K562 (cell line): Measurements from ENCODE around the gene CCDC116. TPM values are rescaled to one million over a fixed set of nuclear protein-coding genes. Genes with fewer than 3 reads are reported as not detected.

Source experiments
- ADNP ChIP-seq: fragments of 200-800 bp; sonication (Bioruptor generic); IDR thresholded peaks from 2 replicates; pipeline ENCODE4 v1.6.1; 2016; ENCODE audit warnings: missing genetic modification characterization, missing compliant biosample characterization
- E2F3 ChIP-seq: fragments of 250-450 bp; sonication (Bioruptor Pico); IDR thresholded peaks from 2 replicates; pipeline ENCODE4 v1.4.0; 2020; ENCODE audit warnings: mild to moderate bottlenecking
- EGR1 ChIP-seq: fragments of 450-650 bp; conservative IDR thresholded peaks from 2 replicates; pipeline ENCODE4 v1.6.1; 2017; ENCODE audit warnings: mild to moderate bottlenecking
- ELF1 ChIP-seq: fragments of 200-800 bp; sonication (Bioruptor generic); IDR thresholded peaks from 2 replicates; pipeline ENCODE4 v1.6.1; 2016; ENCODE audit warnings: missing genetic modification characterization, missing compliant biosample characterization
- HNRNPLL ChIP-seq: fragments of 200-400 bp; formaldehyde crosslinking; IDR thresholded peaks from 2 replicates; pipeline ENCODE4 v1.6.1; 2017; ENCODE audit warnings: low read length, low read depth, mild to moderate bottlenecking; ENCODE audit not compliant: poor library complexity, severe bottlenecking
- HNRNPUL1 ChIP-seq: fragments of 200-400 bp; formaldehyde crosslinking; IDR thresholded peaks from 2 replicates; pipeline ENCODE4 v1.6.1; 2017; ENCODE audit warnings: low read length
- KAT8 ChIP-seq: fragments of 450-650 bp; IDR thresholded peaks from 2 replicates; pipeline ENCODE4 v1.6.1; 2016; ENCODE audit warnings: low read depth, mild to moderate bottlenecking
- KLF6 ChIP-seq: fragments of 250-450 bp; sonication (Bioruptor Pico); IDR thresholded peaks from 2 replicates; pipeline ENCODE4 v1.4.0; 2020; ENCODE audit warnings: mild to moderate bottlenecking, moderate library complexity, borderline replicate concordance
- LCOR ChIP-seq: sonication (generic); formaldehyde crosslinking; IDR thresholded peaks from 2 replicates; pipeline ENCODE4 v1.8.0; 2022; ENCODE audit warnings: mild to moderate bottlenecking, missing genetic modification reagents
- MTF1 ChIP-seq: fragments of 250-450 bp; sonication (Bioruptor Pico); IDR thresholded peaks from 2 replicates; pipeline ENCODE4 v1.9.0; 2021; ENCODE audit warnings: moderate library complexity, mild to moderate bottlenecking, inconsistent platforms, borderline replicate concordance
- MXI1 ChIP-seq: IDR thresholded peaks from 2 replicates; pipeline ENCODE4 v1.6.1; 2011; ENCODE audit warnings: low read depth, mild to moderate bottlenecking, improper control_type of control experiment, low read length
- MYNN ChIP-seq, 2 experiments: sonication (generic); formaldehyde crosslinking in 1 of 2; IDR thresholded peaks; 2 replicates each; pipeline versions ENCODE4 v1.5.0 to v1.6.1; 2016 to 2020; ENCODE audit warnings: antibody characterized with exemption in 1 of 2, missing genetic modification reagents in 1 of 2
- NFRKB ChIP-seq: fragments of 450-650 bp; IDR thresholded peaks from 2 replicates; pipeline ENCODE4 v1.6.1; 2016; ENCODE audit warnings: low read depth
- NONO ChIP-seq, 2 experiments: fragments of 200-400 bp in 1 of 2; fragments of 450-650 bp in 1 of 2; formaldehyde crosslinking in 1 of 2; IDR thresholded peaks; 2 replicates each; pipeline ENCODE4 v1.6.1; 2017; ENCODE audit warnings: low read depth in 2 of 2, mild to moderate bottlenecking in 2 of 2, moderate library complexity in 2 of 2, low read length in 1 of 2
- NR0B1 ChIP-seq: fragments of 450-650 bp; IDR thresholded peaks from one replicate; pipeline ENCODE4 v1.6.1; 2018; ENCODE audit warnings: mild to moderate bottlenecking, moderate library complexity; ENCODE audit not compliant: partially characterized antibody
- NR3C1 ChIP-seq: sonication (generic); formaldehyde crosslinking; IDR thresholded peaks from 2 replicates; pipeline ENCODE4 v1.8.1; 2022; ENCODE audit warnings: missing genetic modification reagents
- POLR2AphosphoS5 ChIP-seq: IDR thresholded peaks from 2 replicates; pipeline ENCODE4 v1.6.1; 2011; ENCODE audit warnings: mild to moderate bottlenecking, low read depth, low read length, moderate library complexity; ENCODE audit not compliant: control insufficient read depth, insufficient read depth
- SMARCA4 ChIP-seq: fragments of 450-650 bp; IDR thresholded peaks from 2 replicates; pipeline ENCODE4 v1.6.1; 2016
- SPI1 ChIP-seq: IDR thresholded peaks from 2 replicates; pipeline ENCODE4 v1.6.1; 2011; ENCODE audit warnings: low read depth, low read length, control low read depth, borderline replicate concordance
- SRSF9 ChIP-seq: fragments of 200-400 bp; formaldehyde crosslinking; IDR thresholded peaks from 2 replicates; pipeline ENCODE4 v1.6.1; 2017; ENCODE audit warnings: low read depth, low read length, borderline replicate concordance
- TCFL5 ChIP-seq: fragments of 250-450 bp; sonication (Bioruptor Pico); conservative IDR thresholded peaks from 2 replicates; pipeline ENCODE4 v1.6.1; 2021; ENCODE audit warnings: mild to moderate bottlenecking, moderate library complexity, matching md5 sums
- U2AF1 ChIP-seq: fragments of 200-400 bp; formaldehyde crosslinking; optimal IDR thresholded peaks from 2 replicates; pipeline ENCODE3; 2017; ENCODE audit warnings: mild to moderate bottlenecking, low read depth, low read length, moderate library complexity
- XRCC3 ChIP-seq: fragments of 450-650 bp; IDR thresholded peaks from 2 replicates; pipeline ENCODE4 v1.6.1; 2017; ENCODE audit warnings: mild to moderate bottlenecking, moderate library complexity
- ZFP91 ChIP-seq: sonication (generic); formaldehyde crosslinking; IDR thresholded peaks from 2 replicates; pipeline ENCODE4 v1.8.0; 2022; ENCODE audit warnings: mild to moderate bottlenecking, missing genetic modification reagents
- ZNF165 ChIP-seq: fragments of 250-450 bp; sonication (Bioruptor Pico); IDR thresholded peaks from 2 replicates; pipeline ENCODE4 v1.4.0; 2020; ENCODE audit warnings: borderline replicate concordance
- ZNF408 ChIP-seq: fragments of 250-450 bp; sonication (Bioruptor Pico); IDR thresholded peaks from 2 replicates; pipeline ENCODE4 v1.4.0; 2020; ENCODE audit warnings: low read depth, mild to moderate bottlenecking, moderate library complexity
- ZNF436 ChIP-seq: fragments of 250-450, 450-650 bp; sonication (Bioruptor Pico); formaldehyde crosslinking; IDR thresholded peaks from 2 replicates; pipeline ENCODE4 v1.7.0; 2020; ENCODE audit warnings: mild to moderate bottlenecking
- ZNF445 ChIP-seq: fragments of 250-450 bp; sonication (Bioruptor Pico); IDR thresholded peaks from 2 replicates; pipeline ENCODE4 v1.4.0; 2020; ENCODE audit warnings: low read depth, mild to moderate bottlenecking, moderate library complexity
- polyA plus RNA-seq, 8 experiments: library from polyadenylated mRNA; depleted of rRNA in 4 of 8; stranded (reverse) in 5 of 8; unstranded in 3 of 8; fragments of >200 nt; fragmentation: Nextera tagmentation in 2 of 8; fragmentation: Illumina TruSeq in 1 of 8; extraction: Ambion mirVana in 2 of 8; extraction: Trizol in 1 of 8; gene quantifications; 2 replicates each; pipeline versions ENCODE4 v1.2.1 to v1.2.3, GENCODE V29; 2011 to 2014; ENCODE audit warnings: inconsistent platforms in 1 of 8, missing spikeins in 1 of 8
- total RNA-seq, 7 experiments: library from RNA; depleted of rRNA in 6 of 7; stranded (reverse); fragments of >200 nt in 6 of 7; fragmentation: Illumina TruSeq in 2 of 7; extraction: Trizol in 2 of 7; gene quantifications; 2 replicates each; pipeline versions ENCODE4 v1.2.1 to v1.2.3, GENCODE V29; 2011 to 2021; ENCODE audit warnings: low replicate concordance in 1 of 7

Gene CCDC116
- total and polyA plus RNA-seq, 9 of the 15 experiments (the other 6 are each of a cell fraction or from before 2014, with no cell fraction given), result 1.6 to 11.3 (median 4.7) TPM

- TF ChIP-seq NR3C1, result no peak
- no peak for TF ChIP-seq KLF6 (CRISPR knock-in tag)
- TF ChIP-seq EGR1, result no peak
- TF ChIP-seq NFRKB, result no peak
- TF ChIP-seq MTF1 (CRISPR knock-in tag), result peak; percentile 56; the same call in 1 of the 2 replicates
- TF ChIP-seq SMARCA4, result no peak
- no peak for TF ChIP-seq ELF1 (tag)
- 0 out of 2 replicates have a peak, but pooled peaks have one; percentile 32 for TF ChIP-seq E2F3 (CRISPR knock-in tag)
- no peak for TF ChIP-seq KAT8
- TF ChIP-seq ZFP91, result no peak
- TF ChIP-seq ZNF436 (CRISPR knock-in tag), result 0 out of 2 replicates have a peak, but pooled peaks have one; percentile 26
- TF ChIP-seq SPI1, result peak; percentile 64
- TF ChIP-seq NR0B1, result no peak
- no peak for TF ChIP-seq U2AF1
- no peak for TF ChIP-seq SRSF9
- TF ChIP-seq TCFL5, result no peak
- 0 out of 2 replicates have a peak, but pooled peaks have one; percentile 30 for TF ChIP-seq HNRNPUL1
- TF ChIP-seq MYNN (IDR thresholded peaks at IDR 0.05), result no peak
- TF ChIP-seq MYNN (CRISPR knock-in tag; IDR thresholded peaks at IDR 0.05), result 0 out of 2 replicates have a peak, but pooled peaks have one; percentile 62
- TF ChIP-seq ZNF408 (CRISPR knock-in tag), result no peak
- no peak for TF ChIP-seq ADNP (tag)
- no peak for TF ChIP-seq ZNF445
- peak; percentile 78; the same call in 1 of the 2 replicates for TF ChIP-seq ZNF165 (CRISPR knock-in tag)
- TF ChIP-seq MXI1, result no peak
- TF ChIP-seq XRCC3, result no peak
- peak; percentile 24 for TF ChIP-seq HNRNPLL
- no peak for TF ChIP-seq NONO (IDR thresholded peaks at IDR 0.05; ENCODE audit: low read depth in 2 of 2, low read length in 1 of 2)
- TF ChIP-seq POLR2AphosphoS5, result 0 out of 2 replicates have a peak, but pooled peaks have one; percentile 2
- TF ChIP-seq LCOR (CRISPR knock-in tag), result no peak
Measured at GRCh38 chr22:21590809-21591641, 41.5 kb upstream of the CCDC116 start (continued).
